Measurements from ENCODE around the gene SYNE4.

- TF ChIP-seq POLR2AphosphoS5 (IDR thresholded peaks at IDR 0.05; ENCODE audit: low read depth, low read length) (no peak), POLR2A (IDR thresholded peaks at IDR 0.05; ENCODE audit: low read depth, low read length) (no peak)
These were observed 11.8 kb downstream of the SYNE4 start for GRCh38 chr19:35996777-35997176.

Data from GM12891 (cell line).